CD4-positive, alpha-beta T cell (primary cell): ENCODE measurements around the gene OTUD3. TPM values are rescaled to one million over a fixed set of nuclear protein-coding genes. Genes with fewer than 3 reads are reported as not detected.

Experiments
- ATAC-seq: fragments of 200-7000 bp; cut with Tn5 transposase; one replicate; pipeline ENCODE4 v1.10.0; 2022; ENCODE audit warnings: mild to moderate bottlenecking; ENCODE audit not compliant: poor library complexity
- CTCF ChIA-PET: fragments of 350-600 bp; sonication (Branson Sonifier 250); formaldehyde crosslinking; loops from one replicate; lab custom pipeline; 2021; ENCODE audit warnings: antibody characterized with exemption, inconsistent platforms; lab: Charles Lee
- POLR2A ChIA-PET: fragments of 350-600 bp; sonication (Branson Sonifier 250); formaldehyde crosslinking; loops from one replicate; lab custom pipeline; 2021; ENCODE audit warnings: antibody characterized with exemption, inconsistent platforms; lab: Charles Lee
- DNase-seq, 14 experiments: peaks; one replicate each; pipeline ENCODE4 v3.0.0-alpha.2; 2013 to 2020; ENCODE audit warnings: mixed read lengths in 2 of 14
- H3K27ac ChIP-seq, 2 donors: one replicate each; pipeline versions ENCODE4 v1.5.1 to v1.7.0; 2013; ENCODE audit warnings: low read length in 2 of 2, low read depth in 1 of 2, mild to moderate bottlenecking in 1 of 2
- H3K27me3 ChIP-seq, 2 experiments: 1 replicate in 1 of 2; 2 replicates in 1 of 2; pipeline versions ENCODE4 v1.6.1 to v1.7.0; 2013; ENCODE audit warnings: low read length in 2 of 2, control low read depth in 1 of 2, mild to moderate bottlenecking in 1 of 2, moderate library complexity in 1 of 2; ENCODE audit not compliant: insufficient read depth in 2 of 2, control insufficient read depth in 1 of 2
- H3K36me3 ChIP-seq: one replicate; pipeline ENCODE4 v1.6.1; 2013; ENCODE audit warnings: low read length, control low read depth; ENCODE audit not compliant: insufficient read depth
- H3K4me1 ChIP-seq: one replicate; pipeline ENCODE4 v1.6.1; 2013; ENCODE audit warnings: low read length, control low read depth; ENCODE audit not compliant: insufficient read depth
- H3K4me3 ChIP-seq: one replicate; pipeline ENCODE4 v1.5.1; 2013; ENCODE audit warnings: mild to moderate bottlenecking, low read length, moderate library complexity
- H3K9me3 ChIP-seq, 2 experiments: 1 replicate in 1 of 2; 2 replicates in 1 of 2; pipeline versions ENCODE4 v1.6.1 to v1.7.0; 2013; ENCODE audit warnings: low read length in 2 of 2, mild to moderate bottlenecking in 2 of 2, control low read depth in 1 of 2, moderate library complexity in 1 of 2; ENCODE audit not compliant: control insufficient read depth in 1 of 2, insufficient read depth in 1 of 2
- H3K27ac Mint-ChIP-seq: one replicate; pipeline ENCODE4 v1.8.0; 2020; ENCODE audit warnings: mixed read lengths
- H3K27me3 Mint-ChIP-seq: one replicate; pipeline ENCODE4 v1.8.0; 2021; ENCODE audit warnings: mixed read lengths
- H3K36me3 Mint-ChIP-seq: one replicate; pipeline ENCODE4 v1.8.0; 2021; ENCODE audit warnings: low read depth, mixed read lengths
- H3K4me1 Mint-ChIP-seq: one replicate; pipeline ENCODE4 v1.8.0; 2021; ENCODE audit warnings: low read depth, mixed read lengths
- H3K4me3 Mint-ChIP-seq: one replicate; pipeline ENCODE4 v1.8.0; 2020; ENCODE audit warnings: mild to moderate bottlenecking, mixed read lengths
- H3K9me3 Mint-ChIP-seq: one replicate; pipeline ENCODE4 v1.8.0; 2020; ENCODE audit warnings: mixed read lengths
- CTCF ChIP-seq: fragments of 200-600 bp; IDR thresholded peaks from one replicate; pipeline ENCODE4 v1.8.0; 2022; ENCODE audit warnings: antibody characterized with exemption, mild to moderate bottlenecking
- intact Hi-C, 2 experiments: fragments of 100-400 bp; cut with DNase I in 1 of 2; cut with micrococcal nuclease in 1 of 2; formaldehyde crosslinking; loops; one replicate each; pipeline versions ENCODE4 v1.15.1 to v1.9.0; 2023 to 2025; cut with DNase I, micrococcal nuclease
- total RNA-seq, 174 experiments: library from RNA in 2 of 174; stranded (reverse) in 2 of 174; gene quantifications; one replicate each; pipeline ENCODE4 v1.2.3 and lab custom pipeline; 2021 to 2026

The OTUD3 gene
- total RNA-seq, 2 experiments from 2014 or later = 11.4 to 12.6 TPM

- no peak for ATAC-seq
- H3K9me3 ChIP-seq = no peaks in the 10 kb centered on the region
- no peak overlapping the region for H3K27ac ChIP-seq
- H3K27ac Mint-ChIP-seq = no peak overlapping the region
- peaks cover 65% of the 10 kb centered on the region for H3K4me1 Mint-ChIP-seq
- peaks cover 30% of the 10 kb centered on the region for H3K36me3 ChIP-seq
- TF ChIP-seq CTCF = no peak
- no peak overlapping the region for H3K4me3 Mint-ChIP-seq
- intact Hi-C loops = loop anchor here in 1 of 2 experiments (10.0 kb wide), 2 partner anchors 683 to 983 kb away; partner anchors contain the start of gene ALDH4A1
- H3K4me1 ChIP-seq = peaks cover 10% of the 10 kb centered on the region
- no peaks in the 10 kb centered on the region for H3K27me3 Mint-ChIP-seq
- no peak overlapping the region for H3K4me3 ChIP-seq
- no peaks in the 10 kb centered on the region for H3K27me3 ChIP-seq
- ChIA-PET CTCF (no interaction called here), POLR2A (no interaction called here)
- H3K9me3 Mint-ChIP-seq = no peaks in the 10 kb centered on the region
- DNase-seq = no peak
- H3K36me3 Mint-ChIP-seq = peaks cover 38% of the 10 kb centered on the region
Measured at GRCh38 chr1:19888112-19888511, 5.9 kb downstream of the OTUD3 start.

DNA sequence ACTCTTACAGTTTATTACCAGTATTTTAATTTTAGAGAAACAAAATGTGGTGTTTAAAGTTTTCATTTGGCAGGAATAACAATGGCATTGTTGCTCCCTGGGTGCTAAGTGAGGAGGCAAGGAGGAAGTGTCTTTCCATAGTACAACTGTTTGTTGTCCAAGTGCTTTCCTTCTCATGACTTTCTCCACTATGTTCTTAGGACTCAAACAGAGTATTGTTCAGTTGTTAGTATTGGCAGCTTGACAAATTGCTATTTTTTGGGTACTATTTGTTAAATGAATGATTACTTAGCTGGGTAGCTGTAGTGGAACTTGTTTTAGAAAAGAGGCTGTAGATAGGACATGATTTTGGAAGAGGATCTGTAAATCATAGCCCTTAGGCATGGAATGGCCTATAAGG, 7.5 kb downstream of the OTUD3 start:
- intact Hi-C loops = loop anchor here in 1 of 2 experiments (10.0 kb wide), 2 partner anchors 685 to 985 kb away; partner anchors contain the start of gene ALDH4A1
- no peak overlapping the region for H3K4me3 Mint-ChIP-seq
- H3K36me3 Mint-ChIP-seq = peaks cover 53% of the 10 kb centered on the region
- no peak for ATAC-seq
- Histone ChIP-seq H3K4me1 (no peaks in the 10 kb centered on the region), H3K9me3 (no peaks in the 10 kb centered on the region), H3K27ac (no peak overlapping the region), H3K4me3 (no peak overlapping the region), H3K36me3 (peaks cover 44% of the 10 kb centered on the region), H3K27me3 (no peaks in the 10 kb centered on the region)
- peaks cover 50% of the 10 kb centered on the region for H3K4me1 Mint-ChIP-seq
- H3K27me3 Mint-ChIP-seq = no peaks in the 10 kb centered on the region
- no peak for TF ChIP-seq CTCF
- DNase-seq = no peak
- H3K27ac Mint-ChIP-seq = no peak overlapping the region
- H3K9me3 Mint-ChIP-seq = no peaks in the 10 kb centered on the region
- POLR2A ChIA-PET = interaction anchor here (1.5 kb wide), 1 partner anchor 8 kb away, joined by 5 read pairs; the partner anchor contains the start of gene OTUD3
- CTCF ChIA-PET = no interaction called here

DNA sequence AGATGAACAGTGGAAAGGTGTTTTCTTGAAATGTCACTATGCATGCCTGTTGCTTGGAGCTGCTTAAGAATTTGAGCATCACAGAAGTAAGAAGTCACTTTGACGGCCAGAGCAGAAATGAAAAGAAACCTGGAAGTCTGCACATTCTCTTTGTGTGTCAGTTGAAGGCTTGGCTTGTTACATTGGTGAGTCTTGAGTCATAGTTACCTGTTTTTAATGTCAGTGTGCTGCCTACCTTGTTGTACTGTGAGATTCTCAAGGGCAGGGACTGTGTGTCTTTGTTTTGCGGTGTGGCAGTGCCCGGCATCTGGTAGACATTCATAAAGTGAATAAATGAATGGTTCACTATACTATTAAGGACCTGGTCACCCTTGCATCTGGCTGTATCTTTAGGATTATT, 9.9 kb downstream of the OTUD3 start:
- no peaks in the 10 kb centered on the region for H3K4me1 ChIP-seq

More for the DNA sequence above, 9.9 kb downstream of the OTUD3 start:
- Mint-ChIP-seq H3K27ac (no peak overlapping the region), H3K9me3 (no peaks in the 10 kb centered on the region), H3K4me1 (peaks cover 30% of the 10 kb centered on the region), H3K4me3 (no peak overlapping the region), H3K27me3 (no peaks in the 10 kb centered on the region), H3K36me3 (peaks cover 75% of the 10 kb centered on the region)
- ChIA-PET POLR2A (no interaction called here), CTCF (no interaction called here)
- Histone ChIP-seq H3K27ac (no peak overlapping the region), H3K27me3 (no peaks in the 10 kb centered on the region), H3K4me3 (no peak overlapping the region), H3K36me3 (peaks cover 65% of the 10 kb centered on the region), H3K9me3 (no peaks in the 10 kb centered on the region)
- intact Hi-C loops = no loop called here
- ATAC-seq (no peak), DNase-seq (no peak)
- no peak for TF ChIP-seq CTCF
